ENCODE data around the gene SYNE3.

SYNE3 gene

DNA sequence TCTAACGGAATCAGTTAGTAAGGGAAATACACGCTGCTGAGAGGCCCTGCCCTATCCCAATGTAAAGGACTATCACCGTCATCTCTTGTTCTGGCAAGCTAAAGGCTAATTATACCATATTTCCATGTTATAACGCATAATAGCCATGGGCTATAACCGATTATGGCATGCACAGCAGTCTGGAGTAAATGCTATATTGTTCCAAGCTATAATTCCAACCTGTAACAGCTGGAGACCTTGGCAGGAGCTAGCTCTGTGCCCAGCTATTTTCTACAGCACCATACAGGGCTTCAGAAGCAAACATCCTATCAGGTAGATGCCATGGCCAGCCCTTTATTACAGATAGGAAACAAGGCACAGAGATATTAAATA, 26.3 kb downstream of the SYNE3 start:
- Histone ChIP-seq H3K27ac (ENCODE audit: insufficient read depth in 1 of 2, low read depth in 1 of 2, low read length in 2 of 2, poor library complexity in 1 of 2, severe bottlenecking in 2 of 2) (no peak overlapping the region), H3K4me3 (ENCODE audit: control insufficient read depth in 1 of 7, extremely low read depth in 1 of 7, insufficient read depth in 4 of 7, low read depth in 2 of 7, low read length in 6 of 7) (no peak overlapping the region), H3K27me3 (replicated peaks in 2 of 5; ENCODE audit: control insufficient read depth in 4 of 5, insufficient read depth in 5 of 5, low read length in 4 of 5) (no peaks in the 10 kb centered on the region), H3K4me1 (ENCODE audit: control extremely low read depth in 1 of 4, control insufficient read depth in 4 of 4, insufficient read depth in 4 of 4, low read length in 3 of 4) (peaks cover 2 to 12% (median 5%) of the 10 kb centered on the region in 4 experiments), H3K9me3 (ENCODE audit: control extremely low read depth in 1 of 5, control insufficient read depth in 4 of 5, insufficient read depth in 2 of 5, low read depth in 1 of 5, low read length in 4 of 5) (no peaks in the 10 kb centered on the region), H3K36me3 (ENCODE audit: control insufficient read depth in 4 of 4, insufficient read depth in 4 of 4, low read length in 3 of 4) (peaks cover 0 to 3% (median 1%) of the 10 kb centered on the region in 4 experiments)
- 100% methylated on average over 5 of the region's 5 CpGs for whole genome bisulfite sequencing (ENCODE audit: insufficient coverage)
- no peak for DNase-seq
- POLR2A ChIA-PET: interaction anchor here (0.7 kb wide), 1 partner anchor 45 kb away, joined by 3 read pairs; no protein-coding TSS in a partner anchor
- CTCF ChIA-PET: interaction anchor here (1.0 to 3.0 kb wide), 6 partner anchors 11 to 45 kb away, joined by 3 to 13 read pairs (median 6); no protein-coding TSS in a partner anchor

DNA sequence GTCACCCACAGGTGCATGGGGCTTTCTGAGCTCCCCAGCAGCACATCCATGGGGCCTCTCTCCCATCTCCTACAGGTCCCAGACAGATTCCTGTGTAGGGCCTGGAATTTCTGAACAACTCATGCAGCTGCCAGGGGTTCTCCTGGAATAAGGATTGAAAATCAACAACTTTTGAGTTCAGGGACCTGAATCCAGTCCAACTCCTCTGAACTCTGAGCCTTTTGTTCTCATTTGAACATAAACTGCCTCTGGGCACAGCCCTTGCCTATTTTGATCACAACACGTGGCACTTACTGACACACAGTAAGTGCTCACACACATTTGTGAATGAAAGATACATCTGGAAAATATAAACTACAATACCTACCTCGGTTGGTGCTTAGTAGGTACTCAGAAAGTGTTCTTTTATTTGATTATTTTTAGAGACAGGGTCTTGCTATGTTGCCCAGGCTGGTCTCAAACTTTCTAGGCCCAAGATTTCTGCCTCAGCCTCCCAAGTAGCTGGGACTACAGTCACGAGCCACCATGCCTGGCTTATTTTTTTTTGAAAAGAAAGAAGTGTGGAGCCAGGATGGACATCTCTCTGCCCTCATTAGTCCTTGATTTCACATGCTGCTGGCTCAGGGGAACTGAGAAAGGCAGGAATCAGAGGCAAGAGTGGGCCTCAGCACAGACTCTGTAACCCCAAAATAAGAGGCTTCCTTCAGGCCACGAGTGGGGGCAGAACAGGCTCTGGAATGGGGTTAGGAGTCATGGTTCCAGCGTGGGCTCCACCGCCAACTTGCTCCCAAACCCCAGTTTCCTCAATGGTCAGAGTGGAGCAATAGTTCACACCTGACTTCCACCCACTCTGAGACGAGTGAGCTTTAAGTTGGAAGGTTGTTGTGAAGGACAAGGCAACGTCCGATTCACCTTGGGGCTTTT, 27.0 kb downstream of the SYNE3 start:
- CTCF ChIA-PET: interaction anchor here (1.0 to 2.9 kb wide), 6 partner anchors 11 to 45 kb away, joined by 3 to 13 read pairs (median 5); no protein-coding TSS in a partner anchor
- no peak overlapping the region for H3K27ac ChIP-seq (ENCODE audit: insufficient read depth in 1 of 2, low read depth in 1 of 2, low read length in 2 of 2, poor library complexity in 1 of 2, severe bottlenecking in 2 of 2)
- WGBS (ENCODE audit: insufficient coverage): 95% methylated on average over 7 of the region's 9 CpGs

DNA sequence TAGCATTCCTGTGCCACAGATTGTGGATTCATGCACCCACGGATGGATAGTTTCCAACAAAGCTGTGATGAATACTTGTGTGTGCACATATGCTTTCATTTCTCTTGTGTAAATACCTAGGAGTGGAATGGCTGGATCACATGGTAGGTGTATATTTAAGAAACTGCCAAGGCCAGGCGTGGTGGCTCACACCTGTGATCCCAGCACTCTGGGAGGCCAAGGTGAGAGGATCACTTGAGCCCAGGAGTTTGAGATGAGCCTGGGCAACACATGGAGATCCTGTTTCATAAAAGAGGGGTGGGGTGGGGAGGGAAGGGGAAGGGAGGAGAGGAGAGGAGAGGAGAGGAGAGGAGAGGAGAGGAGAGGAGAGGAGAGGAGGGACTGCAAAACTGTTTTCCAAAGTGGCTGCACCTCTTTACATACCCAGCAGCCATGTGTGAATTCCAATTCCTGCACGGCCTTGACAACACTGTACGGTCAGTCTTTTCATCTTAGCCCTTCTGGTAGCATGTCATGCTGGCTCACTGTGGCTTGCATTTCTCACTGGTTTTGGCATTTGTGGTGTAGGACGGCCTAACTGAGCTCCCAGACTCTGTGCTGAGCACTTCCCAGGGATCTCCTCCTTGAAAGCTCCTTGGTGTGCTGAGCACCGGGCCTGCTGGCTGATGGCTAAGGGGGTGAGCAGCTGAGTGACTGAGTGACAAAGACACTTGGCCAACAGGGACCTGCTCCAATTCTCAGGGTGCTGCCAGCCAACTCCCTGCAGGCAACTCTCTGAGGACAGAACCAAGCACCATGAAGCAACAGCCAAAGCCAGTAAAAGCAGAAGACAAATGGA, 27.9 kb downstream of the SYNE3 start:
- Histone ChIP-seq H3K27me3 (replicated peaks in 2 of 5; ENCODE audit: control insufficient read depth in 4 of 5, insufficient read depth in 5 of 5, low read length in 4 of 5) (no peaks in the 10 kb centered on the region), H3K9me3 (ENCODE audit: control extremely low read depth in 1 of 5, control insufficient read depth in 4 of 5, insufficient read depth in 2 of 5, low read depth in 1 of 5, low read length in 4 of 5) (no peaks in the 10 kb centered on the region), H3K27ac (ENCODE audit: insufficient read depth in 1 of 2, low read depth in 1 of 2, low read length in 2 of 2, poor library complexity in 1 of 2, severe bottlenecking in 2 of 2) (no peak overlapping the region), H3K4me3 (ENCODE audit: control insufficient read depth in 1 of 7, extremely low read depth in 1 of 7, insufficient read depth in 4 of 7, low read depth in 2 of 7, low read length in 6 of 7) (no peak overlapping the region), H3K36me3 (ENCODE audit: control insufficient read depth in 4 of 4, insufficient read depth in 4 of 4, low read length in 3 of 4) (peaks cover 0 to 3% (median 1%) of the 10 kb centered on the region in 4 experiments), H3K4me1 (ENCODE audit: control extremely low read depth in 1 of 4, control insufficient read depth in 4 of 4, insufficient read depth in 4 of 4, low read length in 3 of 4) (peaks cover 0 to 4% (median 1%) of the 10 kb centered on the region in 4 experiments)
- DNase-seq: no peak
- 98% methylated on average over 6 of the region's 6 CpGs for WGBS (ENCODE audit: insufficient coverage)
- ChIA-PET POLR2A (no interaction called here), CTCF (interaction anchor here (1.4 to 2.9 kb wide), 5 partner anchors 8 to 42 kb away, joined by 3 to 13 read pairs (median 6); no protein-coding TSS in a partner anchor)

More for the DNA sequence above, 27.0 kb downstream of the SYNE3 start:
- Histone ChIP-seq H3K4me3 (ENCODE audit: control insufficient read depth in 1 of 7, extremely low read depth in 1 of 7, insufficient read depth in 4 of 7, low read depth in 2 of 7, low read length in 6 of 7) (no peak overlapping the region), H3K4me1 (ENCODE audit: control extremely low read depth in 1 of 4, control insufficient read depth in 4 of 4, insufficient read depth in 4 of 4, low read length in 3 of 4) (peaks cover 2 to 8% (median 3%) of the 10 kb centered on the region in 4 experiments), H3K9me3 (ENCODE audit: control extremely low read depth in 1 of 5, control insufficient read depth in 4 of 5, insufficient read depth in 2 of 5, low read depth in 1 of 5, low read length in 4 of 5) (no peaks in the 10 kb centered on the region), H3K27me3 (replicated peaks in 2 of 5; ENCODE audit: control insufficient read depth in 4 of 5, insufficient read depth in 5 of 5, low read length in 4 of 5) (no peaks in the 10 kb centered on the region), H3K36me3 (ENCODE audit: control insufficient read depth in 4 of 4, insufficient read depth in 4 of 4, low read length in 3 of 4) (peaks cover 0 to 3% (median 1%) of the 10 kb centered on the region in 4 experiments)
- DNase-seq: no peak
- POLR2A ChIA-PET: interaction anchor here (0.7 kb wide), 1 partner anchor 44 kb away, joined by 3 read pairs; no protein-coding TSS in a partner anchor

- H3K27me3 ChIP-seq (replicated peaks in 2 of 5; ENCODE audit: control insufficient read depth in 4 of 5, insufficient read depth in 5 of 5, low read length in 4 of 5): no peaks in the 10 kb centered on the region
- no peaks in the 10 kb centered on the region for H3K9me3 ChIP-seq (ENCODE audit: control extremely low read depth in 1 of 5, control insufficient read depth in 4 of 5, insufficient read depth in 2 of 5, low read depth in 1 of 5, low read length in 4 of 5)
- ChIA-PET POLR2A (no interaction called here), CTCF (interaction anchor here (1.5 kb wide), 1 partner anchor 9 kb away, joined by 3 read pairs; no protein-coding TSS in a partner anchor)
- no peak overlapping the region for H3K4me3 ChIP-seq (ENCODE audit: control insufficient read depth in 1 of 7, extremely low read depth in 1 of 7, insufficient read depth in 4 of 7, low read depth in 2 of 7, low read length in 6 of 7)
- H3K4me1 ChIP-seq (ENCODE audit: control extremely low read depth in 1 of 4, control insufficient read depth in 4 of 4, insufficient read depth in 4 of 4, low read length in 3 of 4): peaks cover 0 to 4% (median 1%) of the 10 kb centered on the region in 4 experiments
- 100% methylated on average over 1 of the region's 3 CpGs for WGBS (ENCODE audit: insufficient coverage)
- DNase-seq: no peak
- H3K36me3 ChIP-seq (ENCODE audit: control insufficient read depth in 4 of 4, insufficient read depth in 4 of 4, low read length in 3 of 4): peaks cover 0 to 3% (median 1%) of the 10 kb centered on the region in 4 experiments
- no peak overlapping the region for H3K27ac ChIP-seq (ENCODE audit: insufficient read depth in 1 of 2, low read depth in 1 of 2, low read length in 2 of 2, poor library complexity in 1 of 2, severe bottlenecking in 2 of 2)
Measured at GRCh38 chr14:95487669-95488084, 28.8 kb downstream of the SYNE3 start.

DNA sequence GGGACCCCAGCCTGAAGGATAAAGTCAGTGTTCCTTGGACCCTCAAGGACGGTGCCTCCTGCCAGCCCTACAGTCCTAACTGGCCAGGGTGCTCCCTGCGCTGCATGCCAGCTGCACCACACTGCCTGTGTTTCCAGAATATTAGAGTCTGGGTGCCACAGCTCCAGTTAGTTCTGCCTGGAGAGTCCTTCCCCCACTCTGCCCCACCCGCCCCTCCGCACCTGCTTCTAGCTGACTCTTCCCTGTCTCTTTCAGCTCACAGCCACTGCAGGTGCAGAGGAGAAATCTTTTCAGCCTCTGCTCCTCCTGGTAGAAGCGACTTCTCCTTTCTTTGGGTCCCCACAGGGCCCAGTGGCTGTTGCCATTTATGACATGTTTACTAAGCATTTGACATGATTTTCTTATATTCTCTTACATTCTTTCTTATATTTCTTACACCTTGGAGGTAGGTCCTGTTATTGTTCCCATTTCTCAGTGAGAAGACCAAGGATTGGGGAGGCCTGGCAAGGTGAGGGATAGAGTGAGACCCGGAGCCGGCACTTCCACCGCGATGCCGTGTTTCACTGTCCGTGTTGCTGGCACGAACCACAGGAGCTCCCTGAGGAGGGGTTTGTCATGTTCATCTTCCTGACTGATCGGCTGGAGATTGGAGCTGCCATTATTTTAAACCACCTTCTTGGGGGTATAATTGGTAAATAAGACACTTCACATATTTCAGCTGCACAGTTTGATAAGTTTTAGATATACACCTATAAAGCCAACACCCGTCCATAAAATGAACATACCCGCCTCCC, 29.4 kb downstream of the SYNE3 start:
- Histone ChIP-seq H3K9me3 (ENCODE audit: control extremely low read depth in 1 of 5, control insufficient read depth in 4 of 5, insufficient read depth in 2 of 5, low read depth in 1 of 5, low read length in 4 of 5) (no peaks in the 10 kb centered on the region), H3K4me1 (ENCODE audit: control extremely low read depth in 1 of 4, control insufficient read depth in 4 of 4, insufficient read depth in 4 of 4, low read length in 3 of 4) (peaks cover 0 to 4% (median 1%) of the 10 kb centered on the region in 4 experiments), H3K4me3 (ENCODE audit: control insufficient read depth in 1 of 7, extremely low read depth in 1 of 7, insufficient read depth in 4 of 7, low read depth in 2 of 7, low read length in 6 of 7) (no peak overlapping the region), H3K27me3 (replicated peaks in 2 of 5; ENCODE audit: control insufficient read depth in 4 of 5, insufficient read depth in 5 of 5, low read length in 4 of 5) (no peaks in the 10 kb centered on the region), H3K27ac (ENCODE audit: insufficient read depth in 1 of 2, low read depth in 1 of 2, low read length in 2 of 2, poor library complexity in 1 of 2, severe bottlenecking in 2 of 2) (no peak overlapping the region), H3K36me3 (ENCODE audit: control insufficient read depth in 4 of 4, insufficient read depth in 4 of 4, low read length in 3 of 4) (peaks cover 0 to 3% (median 0%) of the 10 kb centered on the region in 4 experiments)
- 92% methylated on average over 6 of the region's 15 CpGs for WGBS (ENCODE audit: insufficient coverage)
- CTCF ChIA-PET: interaction anchor here (1.5 kb wide), 1 partner anchor 10 kb away, joined by 3 read pairs; no protein-coding TSS in a partner anchor
- POLR2A ChIA-PET: no interaction called here
- DNase-seq: peak in 2 of 3 donors; percentile 34 to 45

GRCh38 chr14:95485222-95485819, 31.1 kb downstream of the SYNE3 start:
- ChIA-PET CTCF (interaction anchor here (1.3 kb wide), 1 partner anchor 42 kb away, joined by 5 read pairs; no protein-coding TSS in a partner anchor), POLR2A (no interaction called here)
- no peaks in the 10 kb centered on the region for H3K27me3 ChIP-seq (replicated peaks in 2 of 5; ENCODE audit: control insufficient read depth in 4 of 5, insufficient read depth in 5 of 5, low read length in 4 of 5)
- no peak for DNase-seq
- H3K36me3 ChIP-seq (ENCODE audit: control insufficient read depth in 4 of 4, insufficient read depth in 4 of 4, low read length in 3 of 4): peaks cover under 1 to 5% (median 3%) of the 10 kb centered on the region in 4 experiments
- no peaks in the 10 kb centered on the region for H3K9me3 ChIP-seq (ENCODE audit: control extremely low read depth in 1 of 5, control insufficient read depth in 4 of 5, insufficient read depth in 2 of 5, low read depth in 1 of 5, low read length in 4 of 5)
- H3K4me3 ChIP-seq (ENCODE audit: control insufficient read depth in 1 of 7, extremely low read depth in 1 of 7, insufficient read depth in 4 of 7, low read depth in 2 of 7, low read length in 6 of 7): no peak overlapping the region
- no peak overlapping the region for H3K27ac ChIP-seq (ENCODE audit: insufficient read depth in 1 of 2, low read depth in 1 of 2, low read length in 2 of 2, poor library complexity in 1 of 2, severe bottlenecking in 2 of 2)
- 97% methylated on average over 5 of the region's 7 CpGs for WGBS (ENCODE audit: insufficient coverage)
- peaks cover 0 to 7% (median 2%) of the 10 kb centered on the region in 4 experiments for H3K4me1 ChIP-seq (ENCODE audit: control extremely low read depth in 1 of 4, control insufficient read depth in 4 of 4, insufficient read depth in 4 of 4, low read length in 3 of 4)
